GM12872 (cell line): ENCODE data around the gene NUP98.

Source experiments
- CTCF ChIP-seq: IDR thresholded peaks from 3 replicates; pipeline ENCODE4 v1.5.1; 2011; ENCODE audit warnings: low read depth, mild to moderate bottlenecking, low read length, moderate library complexity; ENCODE audit not compliant: insufficient read depth

NUP98 gene

GRCh38 chr11:3664032-3664630 is 133.2 kb downstream of the NUP98 start:
- TF ChIP-seq CTCF: no peak

- TF ChIP-seq CTCF: no peak
Observed at GRCh38 chr11:3662856-3663255, 134.5 kb downstream of the NUP98 start.

GRCh38 chr11:3660960-3661359 is 136.4 kb downstream of the NUP98 start:
- no peak for TF ChIP-seq CTCF

- TF ChIP-seq CTCF: no peak
Observed at GRCh38 chr11:3659595-3660515, 137.5 kb downstream of the NUP98 start.

- TF ChIP-seq CTCF: no peak
Observed at GRCh38 chr11:3658252-3658651, 139.1 kb downstream of the NUP98 start.

GRCh38 chr11:3655547-3655946 is 141.8 kb downstream of the NUP98 start:
- TF ChIP-seq CTCF: no peak

- no peak for TF ChIP-seq CTCF
Observed at GRCh38 chr11:3645552-3645951, 151.8 kb downstream of the NUP98 start.
